ENCODE results near the gene GPR65.

The GPR65 gene, protein sequence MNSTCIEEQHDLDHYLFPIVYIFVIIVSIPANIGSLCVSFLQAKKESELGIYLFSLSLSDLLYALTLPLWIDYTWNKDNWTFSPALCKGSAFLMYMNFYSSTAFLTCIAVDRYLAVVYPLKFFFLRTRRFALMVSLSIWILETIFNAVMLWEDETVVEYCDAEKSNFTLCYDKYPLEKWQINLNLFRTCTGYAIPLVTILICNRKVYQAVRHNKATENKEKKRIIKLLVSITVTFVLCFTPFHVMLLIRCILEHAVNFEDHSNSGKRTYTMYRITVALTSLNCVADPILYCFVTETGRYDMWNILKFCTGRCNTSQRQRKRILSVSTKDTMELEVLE

DNA sequence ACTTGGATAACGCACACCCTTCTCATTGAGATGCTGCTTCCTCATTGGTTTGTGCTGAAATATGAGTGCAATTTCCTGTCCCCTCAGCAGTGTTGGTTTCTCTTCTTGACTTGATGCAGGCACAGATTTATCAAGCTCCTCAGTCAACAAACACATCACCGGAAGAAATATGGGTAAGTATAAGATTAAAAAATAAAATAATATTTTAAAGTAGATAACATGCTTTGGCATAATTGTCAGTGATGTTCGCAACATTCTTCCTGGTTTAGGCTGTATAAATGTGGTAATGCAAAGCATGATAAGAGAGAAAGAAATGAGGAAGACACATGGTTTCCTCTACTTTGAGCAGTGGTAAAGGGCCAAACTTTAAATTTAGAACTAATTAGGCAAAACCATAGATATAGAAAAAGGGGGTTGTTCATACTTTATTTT lies at the start of gene GPR65:
Gene GPR65 (plus strand): TSS at position 86 of the 432 bp plus-strand sequence. CDS start 5,713 bp downstream, outside the sequence.
- no peak for DNase-seq (ENCODE audit: low spot score)

DNA sequence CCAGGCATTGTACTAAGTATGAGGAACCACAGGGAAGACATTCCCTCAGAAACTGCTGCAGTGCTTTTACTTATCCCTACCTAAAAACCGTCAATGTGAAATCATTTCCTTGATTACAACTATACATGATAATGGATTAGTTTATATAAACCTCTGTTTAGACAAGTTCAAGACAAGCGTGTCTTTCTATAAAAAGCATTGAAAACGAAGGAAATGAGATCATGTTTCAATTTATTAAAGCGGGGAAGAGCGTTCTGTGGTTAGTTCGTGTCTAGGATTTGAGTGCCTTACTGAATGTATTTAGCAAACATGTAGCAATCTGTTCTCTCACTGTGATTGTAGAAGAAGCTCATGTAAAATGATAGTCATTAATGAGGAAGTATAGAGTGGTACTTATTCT lies 49.4 kb upstream of the GPR65 start:
- no peak for DNase-seq (ENCODE audit: low spot score)

DNA sequence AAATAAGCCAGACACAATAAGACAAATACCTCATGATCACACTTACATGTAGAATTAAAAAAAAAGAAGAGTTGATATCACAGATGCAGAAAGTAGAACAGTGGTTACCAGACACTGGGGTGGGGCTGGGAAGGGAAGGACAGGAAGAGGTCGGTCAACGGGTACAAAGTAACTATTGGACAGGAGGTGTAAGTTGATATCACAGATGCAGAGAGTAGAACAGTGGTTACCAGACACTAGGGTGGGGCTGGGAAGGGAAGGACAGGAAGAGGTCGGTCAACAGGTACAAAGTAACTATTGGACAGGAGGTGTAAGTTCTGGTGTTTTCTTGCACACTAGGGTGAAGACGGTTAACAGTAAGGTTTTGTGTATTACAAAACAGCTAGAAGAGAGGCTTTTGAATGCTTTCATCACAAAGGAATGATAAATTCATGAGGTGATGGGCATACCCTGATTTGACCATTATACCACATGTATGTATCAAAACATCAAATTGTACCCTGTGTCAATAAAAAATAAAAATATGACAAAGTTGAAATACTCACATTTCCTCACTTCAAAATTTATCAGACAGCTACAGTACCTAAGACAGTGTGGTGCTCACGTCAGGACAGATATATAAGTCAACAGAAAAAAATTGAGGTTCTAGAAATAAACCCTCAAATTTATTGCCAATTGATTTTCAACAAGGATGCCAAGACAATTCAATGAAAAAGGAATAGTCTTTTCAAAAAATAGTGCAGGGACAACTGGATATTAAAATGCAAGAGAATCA lies 44.7 kb upstream of the GPR65 start:
- DNase-seq (ENCODE audit: low spot score) = no peak

DNA sequence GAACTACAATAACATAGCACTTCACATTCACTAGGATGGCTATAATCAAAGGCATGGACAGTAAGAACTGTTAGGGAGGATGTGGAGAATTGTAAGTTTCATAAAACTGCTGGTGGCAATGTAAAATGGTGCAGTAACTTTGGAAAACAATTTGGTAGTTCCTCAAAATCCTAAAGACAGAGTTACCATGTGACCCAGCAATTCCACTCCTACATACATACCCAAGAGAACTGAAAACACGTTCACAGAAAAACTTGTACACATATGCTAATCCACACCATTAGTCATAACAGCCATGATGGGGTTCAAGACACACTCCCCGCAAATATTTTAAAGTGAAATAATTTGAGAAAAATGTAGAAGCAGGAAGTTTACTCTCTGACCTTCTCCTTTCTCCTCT lies 43.7 kb upstream of the GPR65 start:
- no peak for DNase-seq (ENCODE audit: low spot score)

DNA sequence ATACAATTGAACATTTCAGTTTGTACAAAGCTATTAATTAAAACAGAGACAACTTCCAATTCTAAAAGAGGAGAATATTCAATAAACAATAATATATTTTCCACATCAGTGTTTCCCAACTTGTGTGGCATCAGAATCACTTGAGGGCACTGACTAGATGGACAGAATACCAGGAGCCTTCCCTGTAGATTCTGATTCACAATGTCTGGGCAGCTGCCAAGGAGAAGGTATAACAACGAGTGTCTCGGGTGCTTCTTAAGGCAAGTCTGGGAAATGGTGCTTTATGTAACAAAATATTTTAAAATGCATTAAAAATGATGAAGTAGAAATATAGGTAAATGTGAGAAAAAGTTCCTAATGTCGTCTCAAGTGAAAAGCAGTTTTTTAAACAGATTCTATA lies 38.1 kb upstream of the GPR65 start:
- no peak for DNase-seq (ENCODE audit: low spot score)

DNA sequence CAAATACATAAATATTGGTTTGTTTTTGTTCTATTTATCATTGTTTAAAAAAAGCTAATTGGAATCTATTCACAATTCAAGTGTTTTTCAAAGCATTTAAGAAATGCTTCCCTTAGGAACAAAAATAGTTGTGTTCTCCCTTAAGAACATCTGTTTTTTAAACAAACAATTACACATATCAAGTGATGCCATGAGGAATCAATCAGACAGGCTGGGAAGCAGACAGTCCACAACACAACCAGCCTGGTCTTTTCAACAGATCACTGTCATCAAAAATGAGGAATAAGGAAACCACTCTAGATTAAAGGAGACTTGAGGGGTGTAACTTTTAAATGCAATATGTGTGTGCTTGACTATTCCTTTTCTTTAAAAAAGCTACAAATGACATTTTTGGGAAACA lies 37.4 kb upstream of the GPR65 start:
- no peak for DNase-seq (ENCODE audit: low spot score)

DNA sequence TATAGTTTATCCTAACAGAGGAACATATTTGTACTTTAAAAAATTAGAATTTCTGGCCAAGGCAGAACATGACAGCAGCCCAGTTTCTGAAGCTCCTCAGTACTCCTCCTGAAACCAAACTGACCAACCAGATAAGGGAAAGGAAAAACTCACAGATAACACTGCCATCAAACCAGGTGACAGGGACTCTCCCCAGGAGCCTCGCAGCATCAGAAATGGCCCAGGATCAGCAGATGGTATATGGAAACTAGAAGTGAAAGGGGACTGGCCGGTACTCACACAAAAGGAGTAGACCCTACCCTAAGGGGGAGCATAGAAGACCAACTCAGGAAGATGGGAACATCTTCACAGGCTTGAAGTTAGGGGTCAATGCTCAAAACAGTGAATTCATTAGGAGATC lies 33.9 kb upstream of the GPR65 start:
- DNase-seq (ENCODE audit: low spot score) = no peak

DNA sequence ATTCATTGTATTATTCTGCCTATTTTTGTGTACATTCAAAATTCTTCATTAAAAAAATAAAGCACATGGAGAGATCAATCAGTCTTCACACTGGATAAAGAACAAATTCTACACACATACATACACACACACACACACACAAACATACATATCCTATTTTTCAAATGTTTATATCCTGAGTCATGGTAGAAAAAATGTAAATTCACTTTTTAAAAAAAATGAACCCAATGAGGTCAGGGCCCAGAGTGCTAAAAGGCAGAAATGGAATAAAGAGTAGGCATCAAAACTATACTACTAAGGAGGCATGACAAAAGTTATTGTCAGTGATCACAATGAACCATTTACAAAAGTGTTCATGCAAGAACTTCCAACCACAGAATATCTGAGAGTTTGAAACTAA lies 29.3 kb upstream of the GPR65 start:
- DNase-seq (ENCODE audit: low spot score) = no peak

DNA sequence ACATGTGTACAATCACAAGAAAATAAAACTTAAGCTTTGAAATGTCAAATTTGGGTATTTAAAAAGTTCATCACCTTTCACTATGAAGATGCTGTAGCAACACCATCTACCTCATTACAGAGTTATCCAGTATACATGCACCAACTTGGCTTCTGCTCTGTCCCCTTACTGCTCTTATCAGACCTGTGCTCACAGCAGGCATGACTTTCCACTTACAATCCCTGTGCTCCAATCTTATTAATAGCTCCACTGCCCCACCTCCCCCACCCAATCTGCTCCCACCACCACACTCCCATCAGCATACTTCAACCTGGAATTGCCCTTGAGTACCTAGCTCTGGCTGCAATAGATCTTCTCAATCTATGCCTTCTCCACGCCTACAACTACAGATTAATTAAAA lies 25.2 kb upstream of the GPR65 start:
- no peak for DNase-seq (ENCODE audit: low spot score)

DNA sequence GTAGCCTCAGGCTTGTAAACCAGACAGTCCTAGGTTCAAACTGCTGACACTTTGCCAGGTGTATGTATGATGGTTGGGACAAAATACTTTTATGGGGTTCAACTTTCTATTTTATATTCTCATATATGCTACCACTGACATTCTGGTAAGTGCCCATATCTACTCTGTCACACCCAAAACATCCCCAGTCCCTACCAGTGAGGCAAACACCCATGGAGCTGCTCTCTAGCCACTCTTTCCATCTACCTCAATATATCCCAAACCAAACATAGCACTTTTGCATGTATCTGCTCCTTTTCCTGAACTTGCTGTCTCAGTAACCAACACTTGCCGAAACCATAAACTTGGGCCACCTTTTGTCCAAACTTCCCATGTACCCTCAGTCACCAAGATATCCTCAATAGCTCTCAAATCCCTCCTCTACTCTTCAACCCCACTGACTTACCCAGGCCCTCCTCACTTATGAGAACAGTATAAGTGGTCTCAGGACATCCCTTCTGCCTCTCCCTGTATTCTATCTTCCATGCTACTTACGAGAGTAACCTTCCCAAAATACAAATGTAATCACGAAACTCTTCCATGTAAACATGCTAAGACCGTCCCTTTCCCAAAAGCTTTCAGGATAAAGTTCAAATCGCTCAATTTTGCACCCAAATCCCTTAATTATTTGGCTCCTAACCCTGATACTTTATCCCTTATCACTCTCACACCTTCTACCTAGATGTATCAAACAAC lies 15.5 kb upstream of the GPR65 start:
- no peak for DNase-seq (ENCODE audit: low spot score)

DNA sequence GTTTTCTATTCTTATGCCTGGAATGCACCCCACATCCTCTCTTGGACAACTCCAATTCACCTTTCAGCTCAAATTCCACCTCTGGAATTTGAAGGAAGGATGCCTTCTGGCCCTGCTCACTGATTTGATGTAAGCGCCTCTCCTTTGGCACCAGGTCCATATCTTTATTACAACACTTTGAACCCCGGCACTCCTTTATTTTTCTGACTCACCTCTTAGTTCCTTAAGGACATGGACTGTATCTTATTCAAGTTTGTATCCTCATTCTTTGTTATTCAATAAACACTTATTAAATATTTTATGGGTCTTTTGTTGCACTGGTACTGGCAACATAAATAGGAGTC lies 15.0 kb upstream of the GPR65 start:
- DNase-seq (ENCODE audit: low spot score) = no peak

DNA sequence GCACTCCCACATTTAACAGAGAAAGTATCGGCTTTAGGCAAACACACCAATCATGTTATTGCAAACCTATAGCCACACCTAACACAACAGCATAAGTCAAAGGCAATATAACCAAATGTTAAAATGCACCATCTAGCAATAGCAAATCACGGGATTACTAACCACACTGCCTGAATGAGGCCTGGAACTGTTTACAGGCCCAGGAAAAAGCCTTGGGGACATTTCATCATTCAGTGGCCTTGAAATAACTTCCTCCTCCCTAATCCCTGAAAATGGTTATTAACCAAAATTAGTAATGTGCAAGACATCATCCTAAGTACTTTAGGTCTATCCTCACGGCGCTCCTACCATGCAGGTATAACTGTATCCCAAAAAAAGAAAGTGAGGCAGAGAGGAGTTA lies 14.3 kb upstream of the GPR65 start:
- DNase-seq (ENCODE audit: low spot score) = no peak

DNA sequence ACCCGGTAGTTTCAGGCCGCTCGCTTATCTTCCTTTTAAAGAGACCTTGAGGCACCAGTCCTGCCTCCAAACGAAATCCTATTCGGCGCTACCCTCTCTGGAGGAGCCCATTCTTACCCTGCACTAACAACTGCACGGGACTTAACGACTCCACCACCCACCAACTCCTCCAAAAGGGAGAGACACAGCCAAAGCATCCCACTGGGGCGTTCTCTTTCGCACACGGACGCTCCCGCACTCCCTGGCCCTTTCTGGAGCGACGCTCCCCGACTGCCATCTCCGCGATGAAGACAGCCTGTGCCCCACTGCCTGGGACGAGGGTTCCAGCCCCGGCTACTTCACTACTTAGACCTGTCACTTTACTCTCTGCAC lies 12.6 kb upstream of the GPR65 start:
- DNase-seq (ENCODE audit: low spot score) = no peak

DNA sequence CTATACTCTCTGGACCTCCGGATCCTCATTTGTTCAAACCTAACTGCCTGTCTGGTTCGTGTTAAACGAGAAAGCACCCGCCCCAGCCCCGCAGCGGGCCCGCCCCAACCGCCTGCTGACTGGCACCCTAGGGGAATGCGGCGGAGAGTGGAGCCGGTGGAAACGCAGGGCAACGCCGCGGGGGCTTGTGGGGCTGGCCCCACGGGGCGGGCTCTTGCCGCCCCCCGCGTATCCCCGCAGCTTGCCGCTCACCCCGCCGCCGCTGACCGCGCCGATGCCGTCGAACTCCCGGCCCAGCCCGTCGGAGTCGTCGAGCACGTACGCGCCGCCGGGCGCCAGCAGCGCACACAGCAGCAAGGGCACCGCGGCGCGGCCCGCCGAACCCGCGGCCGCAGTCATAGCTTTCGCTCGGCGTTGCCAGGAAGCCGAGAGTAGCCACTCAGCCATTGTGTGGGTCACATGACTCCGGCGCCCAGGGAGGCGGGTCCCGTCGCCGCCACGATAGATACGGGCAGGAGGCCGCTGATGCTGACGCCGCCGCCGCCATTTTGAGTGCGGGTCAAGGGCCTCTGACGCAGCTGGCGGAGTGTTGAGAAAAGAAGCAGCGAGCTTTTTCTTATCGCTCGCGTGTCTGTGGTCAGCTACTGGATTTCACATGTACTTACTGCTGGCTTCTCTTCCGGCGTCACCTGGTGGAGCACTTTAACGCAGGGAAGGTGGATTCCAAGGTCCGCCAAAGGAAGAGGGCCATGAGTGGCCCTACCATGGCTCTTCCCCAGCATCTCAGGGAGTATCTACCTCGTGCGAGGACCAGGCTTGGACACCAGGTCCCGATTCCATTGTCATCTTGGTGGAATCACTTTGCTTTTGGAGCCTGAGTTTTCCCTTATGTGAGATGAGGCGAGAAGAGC lies 12.0 kb upstream of the GPR65 start, which contains the start of gene GALC:
Gene GALC (minus strand): TSS at position 465 of the 911 bp plus-strand sequence. CDS start 18 bp downstream, at position 447.
- DNase-seq (ENCODE audit: low spot score) = peak; percentile 54

DNA sequence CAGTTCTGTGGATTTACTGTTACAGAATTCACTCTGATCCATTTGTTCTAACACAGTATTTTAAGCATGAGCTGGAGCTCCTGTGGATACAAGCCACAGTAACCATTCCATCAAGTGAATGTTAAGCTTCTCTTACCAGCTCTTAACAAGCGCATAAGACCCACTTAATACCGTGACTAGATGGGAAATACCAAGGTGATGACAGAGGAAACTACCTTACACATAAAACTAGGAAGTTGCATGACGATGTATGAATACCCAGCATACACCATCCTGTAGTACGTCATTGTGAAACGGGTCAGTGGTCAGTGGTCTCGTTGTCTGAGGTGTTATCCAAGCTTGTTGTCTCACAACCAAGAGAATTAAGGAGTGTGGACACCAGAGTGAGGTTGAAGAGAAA lies 10.0 kb upstream of the GPR65 start:
- DNase-seq (ENCODE audit: low spot score) = no peak

DNA sequence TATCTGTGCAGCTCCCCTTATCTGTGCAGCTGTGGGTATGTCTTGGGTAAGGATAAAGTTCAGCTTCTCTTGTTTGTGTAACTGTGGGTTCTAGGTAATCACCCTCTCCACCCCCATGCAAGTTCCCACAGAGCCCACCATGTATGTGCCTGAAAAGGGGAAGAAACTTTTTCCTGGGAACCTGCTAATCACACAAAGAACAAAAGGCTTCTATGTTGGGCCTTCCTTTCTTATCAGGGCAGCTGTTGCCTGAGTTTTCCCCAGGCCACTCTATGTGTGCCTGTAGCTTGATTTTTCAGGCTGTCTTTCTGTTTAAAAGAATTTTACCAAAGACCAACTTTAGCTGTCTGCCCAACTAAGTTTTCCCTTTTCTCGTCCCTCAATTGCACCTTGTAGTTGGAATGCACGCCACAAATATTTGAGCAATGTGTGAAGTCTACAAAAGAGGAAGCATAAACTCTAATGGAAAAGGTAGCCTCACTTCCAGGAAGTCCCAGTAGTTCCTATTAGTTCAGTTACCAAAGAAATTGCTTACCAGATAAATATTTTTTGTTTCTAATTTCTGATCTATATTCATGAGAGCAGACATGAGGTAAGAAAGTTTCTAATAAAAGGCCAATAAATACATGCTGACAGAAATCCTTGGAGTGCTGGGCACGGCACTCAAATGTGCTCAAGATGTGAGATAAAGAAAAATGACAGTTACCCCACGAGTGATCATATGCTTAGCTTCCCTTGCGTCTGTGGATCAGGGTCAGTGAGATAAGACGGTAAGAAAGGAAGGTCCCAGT lies 9.2 kb upstream of the GPR65 start:
- DNase-seq (ENCODE audit: low spot score) = no peak

DNA sequence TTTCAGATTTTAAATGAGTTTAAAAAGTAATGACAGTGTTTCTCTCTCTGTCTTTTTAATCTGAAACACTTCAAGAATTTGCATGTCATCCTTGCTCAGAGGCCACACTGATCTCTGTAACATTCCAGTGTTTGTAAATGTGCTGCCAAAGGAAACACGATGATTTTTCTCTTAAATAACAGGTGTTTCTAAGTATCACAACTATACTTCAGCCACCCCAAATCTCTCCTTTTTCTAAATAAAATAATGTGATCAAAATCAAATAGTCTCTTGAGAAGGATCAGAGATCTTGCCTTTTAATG lies 8.7 kb upstream of the GPR65 start:
- DNase-seq (ENCODE audit: low spot score) = no peak

DNA sequence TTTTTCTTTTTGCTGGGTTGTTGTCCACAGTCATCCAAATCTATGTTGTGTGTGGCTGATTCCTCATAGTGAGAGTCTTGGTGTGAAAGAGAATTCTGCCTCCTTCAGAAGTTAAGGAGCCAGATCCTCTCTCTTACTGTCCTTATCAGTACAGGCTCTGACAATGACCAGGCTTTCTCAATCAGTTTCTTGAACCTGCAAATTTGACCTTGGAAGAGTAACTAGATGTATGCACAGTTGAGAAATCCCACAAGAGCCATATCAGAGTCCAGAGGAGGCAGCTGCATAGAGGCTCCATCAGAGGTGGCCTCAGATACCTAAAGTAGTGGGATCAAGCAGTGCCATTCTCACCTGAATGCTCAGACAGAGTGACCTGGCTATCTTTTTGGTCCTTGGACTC lies 6.5 kb upstream of the GPR65 start:
- no peak for DNase-seq (ENCODE audit: low spot score)

DNA sequence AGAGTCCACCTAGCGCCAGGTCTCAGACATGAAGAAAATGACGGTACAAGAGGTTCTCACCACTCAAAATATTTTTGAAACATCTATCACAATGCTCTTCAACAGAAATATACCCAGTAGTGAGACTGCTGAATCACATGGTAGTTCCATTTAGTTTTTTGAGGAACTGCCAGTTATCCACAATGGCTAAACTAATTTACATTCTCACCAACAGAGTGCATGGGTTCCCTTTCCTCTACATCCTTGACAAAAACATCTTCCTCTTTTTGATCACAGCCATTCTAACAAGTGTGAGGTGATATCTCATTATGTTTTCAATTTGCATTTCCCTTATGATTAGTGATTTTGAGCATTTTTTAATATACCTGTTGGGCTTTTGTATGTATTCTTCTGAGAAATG lies 5.7 kb upstream of the GPR65 start:
- no peak for DNase-seq (ENCODE audit: low spot score)

DNA sequence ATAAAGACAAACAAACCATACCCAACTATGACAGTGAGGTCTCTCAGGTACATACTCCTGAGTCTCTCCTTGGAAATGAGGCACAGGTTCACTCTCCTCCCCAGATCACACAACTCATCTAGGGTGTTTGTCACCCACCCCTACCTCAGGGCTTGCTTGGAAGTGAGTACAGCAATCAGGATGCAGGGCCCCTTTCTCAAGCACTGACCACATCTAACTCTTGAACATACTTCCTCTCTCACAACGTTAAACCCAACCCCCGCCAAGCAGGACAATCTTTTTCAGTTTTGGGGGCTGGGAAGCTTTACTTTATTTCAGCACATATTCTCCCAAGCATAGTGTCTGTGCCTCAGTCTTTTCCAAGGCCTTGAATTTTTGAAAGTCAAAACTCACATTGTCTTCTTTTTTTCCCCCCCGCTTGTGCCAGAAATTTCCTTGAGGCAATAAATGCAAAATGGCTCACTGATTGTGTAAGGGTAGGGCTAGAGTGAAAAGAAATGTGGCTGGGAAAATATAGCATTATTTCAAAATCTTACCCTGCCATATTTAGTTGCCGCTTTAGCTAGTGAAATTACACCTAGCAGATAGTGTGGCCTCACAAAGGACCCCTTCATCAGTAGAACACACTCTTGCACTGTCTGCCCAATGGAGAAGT lies 2.4 kb upstream of the GPR65 start:
- no peak for DNase-seq (ENCODE audit: low spot score)

DNA sequence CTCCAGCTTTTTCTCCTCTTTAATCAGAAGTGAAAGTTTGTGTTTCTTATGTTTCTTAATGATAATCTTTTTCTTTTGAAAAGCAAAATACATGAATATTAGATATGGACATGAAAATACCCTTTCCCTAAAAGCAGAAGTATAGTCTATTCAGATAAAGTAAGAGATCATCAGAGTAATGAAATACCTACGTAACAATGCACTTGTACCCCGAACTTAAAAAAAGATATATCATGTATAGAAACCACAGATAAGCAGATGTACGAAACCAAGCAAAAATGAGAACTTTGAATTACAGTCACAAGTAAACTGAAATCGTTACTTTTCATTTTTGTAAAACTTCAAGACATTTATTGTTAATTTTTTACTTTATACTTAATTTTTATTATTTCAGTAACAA lies 1.5 kb upstream of the GPR65 start:
- no peak for DNase-seq (ENCODE audit: low spot score)
